Stimulated activated CD8-positive, alpha-beta memory T cell treated with anti-CD3 and anti-CD28 coated beads, Interleukin-4, amount 100 ng/mL, for 4 hours (primary cell): ENCODE data around the gene ZNF81.
"Not testable (repeated sequence)": the region's sequence is repeated elsewhere in the genome, so short reads cannot be mapped to it uniquely, and the experiment has no call there.

Source experiments
- DNase-seq, 2 donors: peaks; one replicate each; pipeline ENCODE4 v3.0.0-alpha.2; 2020; ENCODE audit warnings: low read depth in 2 of 2, low spot score in 1 of 2

Gene ZNF81

GRCh38 chrX:47931970-47932369, 95.3 kb downstream of the ZNF81 start:
- not testable (repeated sequence) for DNase-seq

DNA sequence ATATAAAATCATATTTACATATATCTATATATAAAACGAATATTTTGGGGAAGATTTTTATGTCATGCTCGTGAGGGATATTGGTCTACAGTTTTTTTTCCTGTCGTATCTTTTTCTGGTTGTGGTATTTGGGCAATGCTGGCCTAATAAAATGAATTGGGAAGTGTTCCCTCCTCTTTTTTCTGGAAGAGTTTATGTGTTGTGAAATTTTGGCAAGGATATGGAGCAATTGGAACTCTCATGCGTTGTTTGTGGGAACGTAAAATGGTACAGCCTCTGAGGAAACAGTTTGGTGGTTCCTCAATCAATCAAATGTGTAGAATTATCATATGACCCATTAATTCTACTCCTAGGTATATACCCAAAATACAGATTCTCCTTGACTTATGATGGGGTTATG, 97.2 kb downstream of the ZNF81 start:
- no peak for DNase-seq

DNA sequence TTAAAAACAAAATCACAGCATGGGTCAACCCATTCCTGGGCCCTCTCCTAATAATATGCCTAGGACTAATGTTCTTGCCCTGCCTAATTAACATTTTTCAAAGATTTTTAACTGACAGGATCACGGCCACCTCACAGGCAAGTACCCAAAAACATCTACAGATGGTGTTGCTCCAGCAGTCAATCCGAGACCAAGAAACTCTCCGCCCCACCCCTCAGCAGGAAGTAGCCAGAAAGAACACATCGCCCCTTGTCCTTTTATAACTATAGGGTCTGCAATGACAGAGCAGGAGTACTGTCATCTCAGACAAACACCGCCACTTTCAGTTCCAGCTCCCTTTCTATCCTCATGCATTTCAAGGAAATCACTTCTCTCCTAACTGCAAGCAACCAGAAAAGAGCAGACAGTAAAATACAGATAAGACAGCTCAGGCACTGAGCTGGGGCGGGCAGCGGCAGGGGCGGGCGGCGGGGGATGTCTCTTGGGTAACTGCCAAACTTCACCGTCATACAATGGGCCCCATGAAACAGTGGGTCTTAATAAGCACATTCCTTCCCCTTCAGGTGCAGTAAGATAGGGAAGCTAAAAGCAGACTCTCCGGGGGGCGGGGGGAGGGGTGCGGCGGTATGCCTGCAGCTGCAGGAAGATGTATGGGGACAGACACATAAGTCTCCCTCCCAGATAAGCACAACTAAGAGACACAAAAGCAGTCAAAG, 99.7 kb downstream of the ZNF81 start:
- no peak for DNase-seq

- no peak for DNase-seq
These were observed 100.2 kb downstream of the ZNF81 start for GRCh38 chrX:47936940-47937317.

- DNase-seq: no peak
These were observed 103.7 kb downstream of the ZNF81 start for GRCh38 chrX:47940448-47940847.

- no peak for DNase-seq
These were observed 104.7 kb downstream of the ZNF81 start for GRCh38 chrX:47941423-47941822.

GRCh38 chrX:47955295-47955694, 118.6 kb downstream of the ZNF81 start:
- DNase-seq: not testable (repeated sequence)

DNA sequence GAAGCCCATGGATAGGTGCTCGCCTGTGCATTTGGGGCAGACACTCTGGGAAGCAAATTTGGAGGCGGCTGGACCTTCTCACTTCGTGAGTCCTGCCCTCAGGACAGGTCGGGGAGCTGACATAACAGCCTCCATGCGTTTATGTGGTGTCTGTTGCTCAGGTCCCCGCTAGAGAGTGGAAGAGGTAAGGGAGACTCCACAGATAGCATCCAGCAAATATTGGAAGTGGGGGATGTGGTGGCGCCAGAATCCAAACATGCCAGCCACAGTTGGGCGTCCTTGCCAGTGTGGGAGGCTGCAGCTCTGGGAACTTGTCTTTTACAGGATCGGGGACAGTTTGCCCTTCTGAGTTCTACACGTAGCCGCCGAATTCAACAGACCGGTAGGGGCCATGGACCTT, 119.3 kb downstream of the ZNF81 start:
- DNase-seq: no peak

DNA sequence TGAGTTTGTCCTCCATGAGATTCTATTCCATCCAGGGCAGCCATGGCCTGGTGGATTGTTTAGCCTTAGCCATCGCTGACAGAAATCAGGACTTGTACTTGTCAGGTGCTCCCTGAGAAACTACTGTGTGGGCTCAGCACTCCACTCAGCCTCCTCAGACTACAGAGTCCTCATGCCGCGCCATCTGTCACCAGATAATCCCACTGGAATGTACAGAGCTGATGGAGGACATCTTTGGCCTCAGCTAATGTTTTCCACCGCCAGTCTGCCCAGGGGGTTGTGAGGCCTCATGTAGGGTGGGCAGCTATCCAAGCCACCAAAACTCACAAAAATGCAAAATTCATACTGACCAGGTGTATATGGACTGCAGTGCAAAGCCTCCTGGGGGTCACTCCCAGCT, 121.5 kb downstream of the ZNF81 start:
- DNase-seq: not testable (repeated sequence)

DNA sequence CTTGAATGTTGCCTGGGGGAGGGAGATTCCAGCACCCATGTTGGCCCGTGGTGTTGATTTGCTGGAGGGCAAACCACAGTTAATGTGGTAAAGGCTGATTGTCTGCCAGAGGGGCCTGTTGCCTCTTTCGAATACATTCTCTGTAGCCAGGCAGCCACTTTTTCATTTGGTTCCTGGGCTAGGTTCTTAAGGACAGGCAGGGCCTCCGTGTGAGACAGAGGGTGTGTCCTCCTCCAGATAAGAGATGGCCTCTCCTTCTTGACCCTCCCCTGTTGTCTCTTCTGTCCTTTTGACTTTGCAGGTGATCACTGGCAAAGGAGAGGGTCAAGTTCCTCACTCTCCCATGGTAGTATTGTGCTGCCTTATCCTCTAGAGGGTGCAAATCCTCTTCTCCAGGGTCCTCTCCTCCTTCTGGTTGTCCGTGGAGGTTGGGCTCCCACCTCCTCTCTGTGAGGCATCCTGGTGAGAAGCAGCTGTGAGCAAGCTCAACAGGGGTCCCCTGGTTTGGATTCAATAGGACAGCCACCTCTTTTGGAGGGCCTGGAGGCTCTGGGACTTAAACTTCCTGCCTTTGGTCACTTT, 122.2 kb downstream of the ZNF81 start:
- no peak for DNase-seq

DNA sequence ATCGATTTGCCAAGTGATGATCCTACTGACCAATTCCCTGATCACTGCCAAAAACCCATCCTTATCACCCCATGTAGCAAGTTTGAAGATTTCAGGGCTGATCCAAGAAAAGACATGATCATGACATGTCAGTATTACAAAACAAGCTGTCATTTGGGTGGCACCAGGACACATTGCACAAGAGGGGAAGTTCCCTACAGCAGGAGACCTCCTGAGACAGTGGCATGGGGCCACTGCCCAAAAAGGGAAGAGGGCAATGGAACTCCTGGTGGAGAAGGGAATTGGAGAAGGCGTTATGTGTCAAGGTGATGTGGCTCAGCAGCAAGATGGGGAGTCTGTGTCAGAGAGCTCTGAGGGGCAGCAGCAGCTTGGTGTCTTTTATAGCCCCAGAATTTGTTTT, 123.7 kb downstream of the ZNF81 start:
- DNase-seq: no peak

- not testable (repeated sequence) for DNase-seq
These were observed 125.1 kb downstream of the ZNF81 start for GRCh38 chrX:47961830-47962229.

- DNase-seq: not testable (repeated sequence)
These were observed 128.8 kb downstream of the ZNF81 start for GRCh38 chrX:47965526-47965925.
